Thymus (tissue), 11 donors: ENCODE results near the gene COPS7B. TPM values are rescaled to one million over a fixed set of nuclear protein-coding genes. Genes with fewer than 3 reads are reported as not detected.
A peak's percentile ranks its signal among the peaks of the same experiment; 100 is the strongest.

ENCODE experiments used
- DNase-seq, 9 donors: peaks; one replicate each; pipeline ENCODE4 v3.0.0-alpha.2; 2013; ENCODE audit warnings: low spot score in 9 of 9, low read depth in 6 of 9, missing footprints in 1 of 9
- H3K27ac ChIP-seq, 2 donors: one replicate each; pipeline ENCODE4 v1.5.1; 2013; ENCODE audit warnings: control low read depth in 1 of 2, low read depth in 1 of 2, low read length in 1 of 2, mild to moderate bottlenecking in 1 of 2, moderate library complexity in 1 of 2
- H3K27me3 ChIP-seq, 2 donors: one replicate each; pipeline ENCODE4 v1.5.1; 2013; ENCODE audit warnings: low read length in 1 of 2; ENCODE audit not compliant: control insufficient read depth in 2 of 2, insufficient read depth in 1 of 2
- H3K36me3 ChIP-seq, 2 donors: one replicate each; pipeline ENCODE4 v1.5.1; 2013; ENCODE audit warnings: low read length in 1 of 2, mild to moderate bottlenecking in 1 of 2, moderate library complexity in 1 of 2; ENCODE audit not compliant: control insufficient read depth in 2 of 2, insufficient read depth in 2 of 2
- H3K4me1 ChIP-seq, 2 donors: one replicate each; pipeline ENCODE4 v1.5.1; 2013; ENCODE audit warnings: low read length in 2 of 2; ENCODE audit not compliant: control insufficient read depth in 2 of 2, insufficient read depth in 2 of 2
- H3K4me3 ChIP-seq, 2 donors: one replicate each; pipeline ENCODE4 v1.5.1; 2013; ENCODE audit warnings: low read length in 2 of 2, control low read depth in 1 of 2, mild to moderate bottlenecking in 1 of 2
- H3K9me3 ChIP-seq, 2 donors: one replicate each; pipeline ENCODE4 v1.5.1; 2013; ENCODE audit warnings: low read length in 1 of 2, mild to moderate bottlenecking in 1 of 2; ENCODE audit not compliant: control insufficient read depth in 2 of 2, insufficient read depth in 1 of 2
- WGBS: extraction: QIAGEN DNeasy Blood & Tissue Kit; methylation state at CpG from one replicate; pipeline ENCODE4 v1.1.7; 2013; 5-methylcytosine and 5-hydroxymethylcytosine counted together
- polyA plus RNA-seq: library from polyadenylated mRNA; stranded (reverse); fragments of 200-250 nt; gene quantifications from one replicate; pipeline ENCODE4 v1.2.3, GENCODE V29; 2013
- total RNA-seq: library from RNA; stranded (reverse); fragments of 120-200 nt; gene quantifications from one replicate; pipeline ENCODE4 v1.2.4, GENCODE V29; 2013
- donor health status: healthy.

The COPS7B gene
- total and polyA plus RNA-seq, 2 donors: 18.6 to 29.0 TPM

DNA sequence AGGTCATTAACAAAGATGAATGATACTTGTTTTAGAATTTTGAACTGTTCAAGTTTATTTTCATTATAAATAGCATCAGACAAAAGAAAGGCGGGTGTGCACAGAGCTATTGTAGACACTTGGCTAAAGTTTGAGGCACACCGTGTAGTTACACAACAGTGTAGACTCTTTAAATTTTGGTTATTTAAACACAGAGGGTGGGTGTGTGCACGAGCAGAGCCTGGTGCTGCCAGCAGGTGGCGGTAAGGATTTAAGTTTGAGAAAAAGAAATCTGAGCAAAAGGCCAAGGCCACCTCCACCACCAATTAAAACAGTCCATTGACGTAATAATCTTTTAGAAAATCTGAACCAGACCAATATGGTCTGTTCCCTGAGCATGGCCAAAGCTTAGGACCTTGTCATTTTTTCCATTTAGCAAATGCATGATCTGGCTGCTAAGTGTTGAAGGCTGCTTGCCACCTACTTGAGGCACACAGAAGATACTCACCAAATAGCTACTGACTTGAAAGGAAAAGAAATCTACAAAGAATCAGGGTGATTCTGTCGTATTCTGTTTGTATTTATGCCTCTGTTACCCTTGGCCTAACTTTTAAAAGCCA, 14.3 kb downstream of the COPS7B start:
- WGBS: 78% methylated on average over 6 of the region's 6 CpGs
- Histone ChIP-seq H3K36me3 (peaks cover 58 to 78% of the 10 kb centered on the region in 2 donors), H3K27ac (no peak overlapping the region), H3K4me3 (no peak overlapping the region), H3K27me3 (no peaks in the 10 kb centered on the region), H3K9me3 (no peaks in the 10 kb centered on the region), H3K4me1 (no peaks in the 10 kb centered on the region)
- DNase-seq: peak in 2 of 9 donors; percentile 49

DNA sequence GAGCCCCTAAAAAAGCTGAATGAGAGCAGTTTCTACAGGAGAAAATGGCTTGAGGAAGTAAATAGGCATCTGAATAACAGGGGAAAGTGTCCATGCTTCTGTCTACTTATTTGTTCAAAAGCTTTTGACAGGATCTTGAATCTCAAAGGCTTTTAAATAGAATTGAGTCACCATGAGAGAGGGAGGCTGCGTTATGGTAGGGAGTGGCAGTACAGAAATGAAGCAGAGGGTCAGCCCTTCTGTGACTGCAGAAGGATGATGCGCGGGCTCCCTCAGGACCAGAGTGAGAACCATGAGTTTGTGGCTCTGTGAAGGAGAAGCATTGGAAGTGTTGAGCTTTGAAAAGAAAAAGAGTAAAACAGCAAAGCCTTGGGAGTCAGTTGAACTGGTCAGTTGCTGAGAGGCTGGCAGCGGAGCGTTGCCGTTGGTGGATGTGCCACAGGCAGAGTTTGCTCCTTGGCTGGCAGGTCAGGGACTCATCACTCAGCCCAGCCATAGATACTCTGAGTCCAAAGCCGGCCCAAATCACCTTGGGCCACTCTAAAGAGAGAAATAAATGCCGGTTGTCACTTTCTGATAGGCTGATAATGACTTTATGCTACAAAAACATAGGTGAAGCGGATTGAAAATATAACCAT, 17.4 kb downstream of the COPS7B start:
- Histone ChIP-seq H3K4me3 (no peak overlapping the region), H3K9me3 (peaks cover 0 to 1% of the 10 kb centered on the region in 2 donors), H3K4me1 (no peaks in the 10 kb centered on the region), H3K36me3 (peaks cover 73 to 80% of the 10 kb centered on the region in 2 donors), H3K27me3 (no peaks in the 10 kb centered on the region), H3K27ac (no peak overlapping the region)
- no peak for DNase-seq
- WGBS: 98% methylated on average over 9 of the region's 9 CpGs

DNA sequence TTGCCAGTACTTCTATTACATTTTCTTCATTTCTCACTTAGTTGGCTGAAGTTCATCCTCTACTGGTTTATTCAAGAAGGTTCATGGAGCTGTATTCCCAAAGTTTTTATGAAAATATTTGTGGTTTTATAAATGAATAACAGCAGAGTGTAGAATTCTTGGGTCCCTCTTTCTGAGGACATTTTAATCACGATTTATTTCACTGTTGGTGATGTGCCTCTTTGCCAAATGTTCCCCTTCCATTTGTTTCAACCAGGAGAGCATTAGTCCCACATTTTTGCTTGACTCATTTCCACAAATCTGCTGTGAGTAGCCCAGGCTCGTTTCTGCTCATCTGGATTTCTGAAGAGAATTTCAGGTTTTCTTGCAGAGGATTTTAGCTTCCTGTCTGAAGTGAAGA, 20.8 kb downstream of the COPS7B start:
- no peak for DNase-seq
- 95% methylated on average over 2 of the region's 2 CpGs for WGBS
- peaks cover 64 to 67% of the 10 kb centered on the region in 2 donors for H3K36me3 ChIP-seq

DNA sequence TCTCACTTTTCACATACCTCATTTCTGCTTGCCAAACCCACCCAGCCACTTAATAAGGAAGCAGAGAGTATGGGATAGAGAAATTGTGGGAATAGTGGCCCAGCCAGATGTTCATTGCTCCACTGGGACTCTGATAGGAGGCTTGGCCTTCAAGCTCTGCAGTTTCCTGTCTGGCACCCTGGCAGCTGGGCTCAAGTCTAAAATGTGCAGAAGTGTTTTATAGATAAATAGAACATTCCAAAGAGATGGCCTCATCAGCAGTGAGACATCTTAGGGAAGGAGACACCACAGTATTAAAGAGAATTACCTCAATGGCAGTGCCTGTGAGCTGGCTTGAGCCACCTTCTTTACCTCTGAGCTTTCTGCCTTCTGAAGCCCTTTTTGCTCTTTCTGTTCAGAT, 24.7 kb downstream of the COPS7B start:
- no peaks in the 10 kb centered on the region for H3K27me3 ChIP-seq
- H3K27ac ChIP-seq: no peak overlapping the region
- H3K9me3 ChIP-seq: peaks cover 0 to 1% of the 10 kb centered on the region in 2 donors
- no peaks in the 10 kb centered on the region for H3K4me1 ChIP-seq
- H3K36me3 ChIP-seq: peaks cover 39 to 46% of the 10 kb centered on the region in 2 donors
- no peak for DNase-seq
- no peak overlapping the region for H3K4me3 ChIP-seq

More for the DNA sequence above, 20.8 kb downstream of the COPS7B start:
- H3K27ac ChIP-seq: no peak overlapping the region
- no peaks in the 10 kb centered on the region for H3K27me3 ChIP-seq
- H3K9me3 ChIP-seq: peaks cover 0 to 1% of the 10 kb centered on the region in 2 donors
- no peaks in the 10 kb centered on the region for H3K4me1 ChIP-seq
- H3K4me3 ChIP-seq: no peak overlapping the region

DNA sequence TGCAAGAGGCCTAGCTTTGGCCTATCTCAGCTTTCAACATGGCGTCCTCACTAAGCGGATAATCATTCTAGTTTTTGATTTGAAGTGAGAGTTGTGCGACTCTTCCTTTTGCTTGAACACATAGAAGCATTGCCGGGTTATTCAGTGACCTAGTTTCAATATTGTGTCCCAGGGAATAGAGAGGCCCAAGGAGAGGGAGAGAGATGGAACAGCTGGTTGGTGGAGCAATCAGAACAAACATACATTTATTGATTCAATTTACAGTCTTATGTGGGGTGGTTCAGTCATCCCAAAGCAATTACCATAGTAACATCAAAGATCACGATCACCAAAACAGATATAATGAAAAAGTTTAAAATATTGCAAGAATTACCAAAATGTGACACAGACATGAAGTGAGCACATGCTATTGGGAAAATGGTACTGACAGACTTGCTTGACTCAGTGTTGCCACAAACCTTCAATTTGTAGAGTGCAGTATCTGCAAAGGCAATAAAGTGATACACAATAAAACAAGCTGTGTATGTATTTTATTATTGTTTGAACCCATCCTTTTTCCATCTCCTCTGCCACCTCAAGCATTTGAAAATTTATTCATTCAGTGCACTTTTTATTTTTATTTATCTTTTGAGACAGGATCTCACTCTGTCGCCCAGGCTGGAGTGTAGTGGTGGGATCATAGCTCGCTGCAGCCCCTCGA, 30.2 kb downstream of the COPS7B start:
- Histone ChIP-seq H3K9me3 (no peaks in the 10 kb centered on the region), H3K4me1 (no peaks in the 10 kb centered on the region), H3K27me3 (no peaks in the 10 kb centered on the region), H3K4me3 (no peak overlapping the region), H3K36me3 (peaks cover 0 to 5% of the 10 kb centered on the region in 2 donors), H3K27ac (no peak overlapping the region)
- no peak for DNase-seq
- 99% methylated on average over 8 of the region's 8 CpGs for WGBS

DNA sequence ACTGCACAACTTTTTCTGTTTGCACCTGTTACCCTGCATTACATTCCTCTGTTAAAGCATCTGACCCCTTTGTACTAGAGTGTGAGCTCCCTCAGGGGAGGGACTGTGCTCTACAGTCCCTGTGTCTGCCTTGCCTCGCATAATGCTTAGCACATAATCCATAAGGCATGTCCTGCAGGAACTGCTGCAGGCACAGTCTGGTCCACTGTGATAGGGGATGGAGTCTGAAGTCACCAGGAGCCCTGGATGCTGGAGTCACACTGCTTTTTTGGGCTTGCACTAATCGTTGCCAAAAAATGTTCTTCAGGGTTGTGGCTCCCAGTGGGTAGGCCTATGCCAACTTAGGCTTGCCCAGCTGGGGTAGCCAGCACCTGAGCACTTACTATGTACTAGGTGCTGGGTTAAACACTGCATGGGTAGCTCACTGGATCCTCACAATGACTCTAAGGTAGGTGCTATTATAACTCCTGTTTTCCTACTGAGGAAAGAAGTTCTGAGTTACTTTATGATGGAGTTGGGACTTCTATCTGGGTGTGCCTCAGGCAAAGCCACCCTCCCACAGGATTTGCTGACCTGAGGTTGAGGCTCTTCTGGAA, 33.3 kb downstream of the COPS7B start:
- Histone ChIP-seq H3K27me3 (no peaks in the 10 kb centered on the region), H3K4me3 (no peak overlapping the region), H3K9me3 (no peaks in the 10 kb centered on the region), H3K36me3 (no peaks in the 10 kb centered on the region), H3K4me1 (no peaks in the 10 kb centered on the region), H3K27ac (no peak overlapping the region)
- no peak for DNase-seq
- 89% methylated on average over 2 of the region's 2 CpGs for WGBS

DNA sequence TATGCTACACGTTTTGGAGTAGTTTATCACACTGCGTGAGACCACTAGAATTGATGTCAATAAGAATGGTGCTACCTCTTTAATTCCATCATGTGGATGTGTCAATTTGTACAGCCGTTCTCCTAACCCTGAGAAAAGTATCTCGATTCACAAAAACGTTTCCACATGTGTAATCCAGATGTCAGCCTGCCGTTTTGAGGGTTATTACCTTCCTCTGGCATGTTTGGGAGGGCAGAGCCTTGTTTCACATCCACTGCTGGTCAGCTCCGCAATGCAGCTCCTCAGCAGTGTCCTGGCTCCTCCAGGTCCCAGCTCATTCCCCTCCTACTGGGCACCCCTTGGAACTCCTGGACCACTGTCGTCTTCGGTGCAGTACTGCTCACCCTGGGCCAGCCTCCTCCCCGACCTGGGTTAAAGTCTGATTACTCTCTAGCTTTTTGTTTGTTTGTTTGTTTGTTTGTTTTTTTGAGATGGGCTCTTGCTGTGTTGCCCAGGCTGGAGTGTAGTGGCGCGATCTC, 34.6 kb downstream of the COPS7B start:
- H3K4me1 ChIP-seq: no peaks in the 10 kb centered on the region
- no peaks in the 10 kb centered on the region for H3K36me3 ChIP-seq
- no peak overlapping the region for H3K4me3 ChIP-seq
- no peaks in the 10 kb centered on the region for H3K9me3 ChIP-seq
- H3K27me3 ChIP-seq: no peaks in the 10 kb centered on the region
- WGBS: 80% methylated on average over 12 of the region's 12 CpGs
- DNase-seq: no peak
- no peak overlapping the region for H3K27ac ChIP-seq

DNA sequence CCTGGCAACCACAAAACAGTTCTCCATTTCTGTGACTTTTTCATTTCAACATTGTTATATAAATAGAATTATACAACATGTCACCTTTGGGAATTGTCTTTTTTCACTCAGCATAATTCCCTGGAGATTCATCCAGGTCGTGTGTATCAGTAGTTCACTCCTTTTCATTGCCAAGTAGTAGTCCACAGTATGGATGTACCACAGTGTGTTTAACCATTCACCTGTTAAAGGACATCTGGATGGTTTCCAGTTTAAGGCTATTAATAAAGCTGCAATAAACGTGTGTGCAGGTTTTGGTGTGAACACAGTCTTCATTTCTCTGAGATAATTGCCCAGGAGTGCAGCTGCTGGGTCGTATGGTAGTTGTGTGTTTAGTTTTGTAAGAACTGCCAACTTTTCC, 35.7 kb downstream of the COPS7B start:
- Histone ChIP-seq H3K36me3 (no peaks in the 10 kb centered on the region), H3K4me1 (no peaks in the 10 kb centered on the region), H3K9me3 (no peaks in the 10 kb centered on the region), H3K27me3 (no peaks in the 10 kb centered on the region), H3K4me3 (no peak overlapping the region), H3K27ac (no peak overlapping the region)
- no peak for DNase-seq
- 58% methylated on average over 3 of the region's 3 CpGs for WGBS

DNA sequence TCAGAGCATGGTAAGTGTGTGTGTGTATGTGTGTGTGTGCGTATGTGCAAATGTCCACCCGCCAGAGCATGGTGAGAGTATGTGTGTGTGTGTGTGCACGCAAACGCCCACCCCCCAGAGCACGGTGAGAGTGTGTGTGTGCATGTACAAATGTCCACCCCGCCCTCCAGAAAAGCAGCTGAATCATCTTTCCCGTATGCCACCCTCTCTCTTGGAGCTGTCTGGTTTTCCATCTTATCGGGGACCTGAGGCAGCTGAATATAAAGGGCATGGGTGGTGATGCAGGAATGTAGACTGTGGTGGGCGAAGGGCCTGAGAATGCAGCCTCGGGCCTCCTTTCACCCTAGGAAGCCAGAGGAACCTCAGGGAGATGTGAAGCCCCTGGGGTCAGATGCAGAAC, 66.9 kb downstream of the COPS7B start:
- no peaks in the 10 kb centered on the region for H3K9me3 ChIP-seq
- WGBS: 94% methylated on average over 10 of the region's 10 CpGs

More for the DNA sequence above, 66.9 kb downstream of the COPS7B start:
- no peak overlapping the region for H3K27ac ChIP-seq
- no peaks in the 10 kb centered on the region for H3K36me3 ChIP-seq
- no peaks in the 10 kb centered on the region for H3K27me3 ChIP-seq
- H3K4me3 ChIP-seq: no peak overlapping the region
- H3K4me1 ChIP-seq: no peaks in the 10 kb centered on the region
- no peak for DNase-seq
